DOHH2 (cell line): ENCODE measurements around the gene WDR19.

Source experiments
- H3F3A ChIP-seq: fragments of 200-600 bp; sonication (generic), shearing (Covaris generic); 2 replicates; pipeline ENCODE4 v1.6.0; 2016; ENCODE audit warnings: antibody characterized with exemption, mild to moderate bottlenecking; ENCODE audit not compliant: control insufficient read depth, insufficient read depth
- H3K27ac ChIP-seq: fragments of 200-600 bp; sonication (generic); 2 replicates; pipeline ENCODE4 v1.5.1; 2014; ENCODE audit warnings: low read depth, mild to moderate bottlenecking, low read length, moderate library complexity
- H3K27me3 ChIP-seq: fragments of 200-600 bp; sonication (generic); 2 replicates; pipeline ENCODE4 v1.6.1; 2014; ENCODE audit warnings: mild to moderate bottlenecking, low read length, mixed read lengths; ENCODE audit not compliant: control insufficient read depth
- H3K36me3 ChIP-seq: fragments of 200-600 bp; sonication (generic); 2 replicates; pipeline ENCODE4 v1.6.1; 2014; ENCODE audit warnings: mild to moderate bottlenecking, low read length, moderate library complexity, mixed read lengths; ENCODE audit not compliant: control insufficient read depth
- H3K4me1 ChIP-seq: fragments of 200-600 bp; sonication (generic); 2 replicates; pipeline ENCODE4 v1.6.1; 2014; ENCODE audit warnings: mild to moderate bottlenecking, low read length, mixed read lengths; ENCODE audit not compliant: control insufficient read depth
- H3K4me2 ChIP-seq: fragments of 200-600 bp; sonication (generic); 2 replicates; pipeline ENCODE4 v1.6.0; 2014; ENCODE audit warnings: mild to moderate bottlenecking, low read length, moderate library complexity
- H3K4me3 ChIP-seq: fragments of 200-600 bp; sonication (generic); 2 replicates; pipeline ENCODE4 v1.5.1; 2014; ENCODE audit warnings: mild to moderate bottlenecking, low read length, mixed read lengths
- H3K79me2 ChIP-seq: fragments of 200-600 bp; sonication (generic); 2 replicates; pipeline ENCODE4 v1.6.1; 2014; ENCODE audit warnings: mild to moderate bottlenecking, low read length, mixed read lengths; ENCODE audit not compliant: control insufficient read depth
- H3K9me2 ChIP-seq: fragments of 200-600 bp; sonication (generic); replicated peaks from 2 replicates; pipeline ENCODE4 v1.6.1; 2014; ENCODE audit warnings: mild to moderate bottlenecking, low read length, mixed read lengths; ENCODE audit not compliant: control insufficient read depth
- H3K9me3 ChIP-seq: fragments of 200-600 bp; sonication (generic); 2 replicates; pipeline ENCODE4 v1.6.1; 2014; ENCODE audit warnings: antibody characterized with exemption, low read length, mixed read lengths; ENCODE audit not compliant: control insufficient read depth, insufficient read depth
- H4K20me1 ChIP-seq: fragments of 200-600 bp; sonication (generic); 2 replicates; pipeline ENCODE4 v1.6.0; 2014; ENCODE audit warnings: low read depth, mild to moderate bottlenecking, antibody characterized with exemption, low read length, moderate library complexity; ENCODE audit not compliant: control insufficient read depth, insufficient read depth
- EZH2phosphoT487 ChIP-seq: fragments of 200-600 bp; sonication (generic); IDR thresholded peaks from 2 replicates; pipeline ENCODE4 v1.6.1; 2017; ENCODE audit warnings: borderline replicate concordance, mild to moderate bottlenecking, antibody characterized with exemption, low read length, moderate library complexity, mixed read lengths
- TF ChIP-seq, protein P1 (sequence below): fragments of 200-600 bp; sonication (generic); IDR thresholded peaks from one replicate; pipeline ENCODE4 v1.5.1; 2014; ENCODE audit warnings: antibody characterized with exemption, mild to moderate bottlenecking, low read depth, low read length; ENCODE audit not compliant: poor library complexity, severe bottlenecking

The WDR19 gene

GRCh38 chr4:39278476-39278875 lies 96.1 kb downstream of the WDR19 start:
- H3K4me1 ChIP-seq: no peaks in the 10 kb centered on the region
- TF ChIP-seq, protein P1, sequence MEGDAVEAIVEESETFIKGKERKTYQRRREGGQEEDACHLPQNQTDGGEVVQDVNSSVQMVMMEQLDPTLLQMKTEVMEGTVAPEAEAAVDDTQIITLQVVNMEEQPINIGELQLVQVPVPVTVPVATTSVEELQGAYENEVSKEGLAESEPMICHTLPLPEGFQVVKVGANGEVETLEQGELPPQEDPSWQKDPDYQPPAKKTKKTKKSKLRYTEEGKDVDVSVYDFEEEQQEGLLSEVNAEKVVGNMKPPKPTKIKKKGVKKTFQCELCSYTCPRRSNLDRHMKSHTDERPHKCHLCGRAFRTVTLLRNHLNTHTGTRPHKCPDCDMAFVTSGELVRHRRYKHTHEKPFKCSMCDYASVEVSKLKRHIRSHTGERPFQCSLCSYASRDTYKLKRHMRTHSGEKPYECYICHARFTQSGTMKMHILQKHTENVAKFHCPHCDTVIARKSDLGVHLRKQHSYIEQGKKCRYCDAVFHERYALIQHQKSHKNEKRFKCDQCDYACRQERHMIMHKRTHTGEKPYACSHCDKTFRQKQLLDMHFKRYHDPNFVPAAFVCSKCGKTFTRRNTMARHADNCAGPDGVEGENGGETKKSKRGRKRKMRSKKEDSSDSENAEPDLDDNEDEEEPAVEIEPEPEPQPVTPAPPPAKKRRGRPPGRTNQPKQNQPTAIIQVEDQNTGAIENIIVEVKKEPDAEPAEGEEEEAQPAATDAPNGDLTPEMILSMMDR: no peak
- no peak for TF ChIP-seq EZH2phosphoT487

GRCh38 chr4:39279416-39279815 lies 97.1 kb downstream of the WDR19 start:
- peaks cover 29% of the 10 kb centered on the region for H3K36me3 ChIP-seq

More at GRCh38 chr4:39278476-39278875, 96.1 kb downstream of the WDR19 start:
- no peaks in the 10 kb centered on the region for H3K9me2 ChIP-seq
- no peaks in the 10 kb centered on the region for H3K9me3 ChIP-seq
- H3K27ac ChIP-seq: no peak overlapping the region
- H3K4me2 ChIP-seq: no peak overlapping the region
- H3K27me3 ChIP-seq: no peaks in the 10 kb centered on the region
- H4K20me1 ChIP-seq: no peaks in the 10 kb centered on the region
- peaks cover 4% of the 10 kb centered on the region; the same call in 1 of the 2 replicates for H3F3A ChIP-seq
- no peaks in the 10 kb centered on the region for H3K79me2 ChIP-seq
- H3K36me3 ChIP-seq: peaks cover 31% of the 10 kb centered on the region
- no peak overlapping the region for H3K4me3 ChIP-seq

GRCh38 chr4:39280770-39281169 lies 98.4 kb downstream of the WDR19 start:
- TF ChIP-seq, protein P1: no peak
- no peak for TF ChIP-seq EZH2phosphoT487
- Histone ChIP-seq H3K4me1 (no peaks in the 10 kb centered on the region), H3K27ac (no peak overlapping the region), H3F3A (peaks cover 4% of the 10 kb centered on the region), H3K79me2 (no peaks in the 10 kb centered on the region), H3K36me3 (peaks cover 31% of the 10 kb centered on the region), H3K9me2 (no peaks in the 10 kb centered on the region), H3K9me3 (no peaks in the 10 kb centered on the region), H3K27me3 (no peaks in the 10 kb centered on the region), H3K4me2 (no peak overlapping the region), H3K4me3 (no peak overlapping the region), H4K20me1 (no peaks in the 10 kb centered on the region)

More at GRCh38 chr4:39279416-39279815, 97.1 kb downstream of the WDR19 start:
- Histone ChIP-seq H3K4me2 (no peak overlapping the region), H3F3A (peaks cover 4% of the 10 kb centered on the region; the same call in 1 of the 2 replicates), H3K27me3 (no peaks in the 10 kb centered on the region), H3K4me3 (no peak overlapping the region), H3K9me3 (no peaks in the 10 kb centered on the region), H3K9me2 (no peaks in the 10 kb centered on the region), H3K27ac (no peak overlapping the region), H3K79me2 (no peaks in the 10 kb centered on the region), H4K20me1 (no peaks in the 10 kb centered on the region), H3K4me1 (no peaks in the 10 kb centered on the region)
- TF ChIP-seq EZH2phosphoT487: no peak
- TF ChIP-seq, protein P1: no peak
